Measurements from ENCODE around the gene SORCS2.
"Not testable (repeated sequence)": the region's sequence is repeated elsewhere in the genome, so short reads cannot be mapped to it uniquely, and the experiment has no call there.

Gene SORCS2

GRCh38 chr4:7160951-7161440 lies 31.3 kb upstream of the SORCS2 start:
- no peak for DNase-seq (ENCODE audit: low spot score)
- no peak for TF ChIP-seq CTCF (IDR thresholded peaks at IDR 0.05; ENCODE audit: extremely low read depth, missing control alignments)

GRCh38 chr4:7161721-7162214 lies 30.6 kb upstream of the SORCS2 start:
- DNase-seq (ENCODE audit: low spot score) = no peak
- TF ChIP-seq CTCF (IDR thresholded peaks at IDR 0.05; ENCODE audit: extremely low read depth, missing control alignments) = no peak

- DNase-seq (ENCODE audit: low spot score) = not testable (repeated sequence)
Observed at GRCh38 chr4:7165056-7165873, 27.1 kb upstream of the SORCS2 start.

- no peak for TF ChIP-seq CTCF (IDR thresholded peaks at IDR 0.05; ENCODE audit: extremely low read depth, missing control alignments)
- no peak for DNase-seq (ENCODE audit: low spot score)
Observed at GRCh38 chr4:7165874-7166201, 26.5 kb upstream of the SORCS2 start.

GRCh38 chr4:7166237-7166636 lies 26.1 kb upstream of the SORCS2 start:
- no peak for TF ChIP-seq CTCF (IDR thresholded peaks at IDR 0.05; ENCODE audit: extremely low read depth, missing control alignments)
- DNase-seq (ENCODE audit: low spot score) = no peak

- DNase-seq (ENCODE audit: low spot score) = no peak
- TF ChIP-seq CTCF (IDR thresholded peaks at IDR 0.05; ENCODE audit: extremely low read depth, missing control alignments) = no peak
Observed at GRCh38 chr4:7166981-7167700, 25.2 kb upstream of the SORCS2 start.

- TF ChIP-seq CTCF (IDR thresholded peaks at IDR 0.05; ENCODE audit: extremely low read depth, missing control alignments) = no peak
- no peak for DNase-seq (ENCODE audit: low spot score)
Observed at GRCh38 chr4:7167706-7168105, 24.6 kb upstream of the SORCS2 start.

Measured in GM20000 (cell line).